DND-41 (cell line): ENCODE results near the gene APC2.

ENCODE experiments used
- ATAC-seq: fragments of 200-7000 bp; cut with Tn5 transposase; 3 replicates; pipeline ENCODE4 v1.9.1; 2021; ENCODE audit warnings: low read depth; ENCODE audit not compliant: insufficient read depth
- DNase-seq: peaks from one replicate; pipeline ENCODE4 v3.0.0-alpha.2; 2020
- H2AFZ ChIP-seq: 2 replicates; pipeline ENCODE4 v1.6.0; 2012; ENCODE audit warnings: low read depth, low read length
- H3K27ac ChIP-seq: 2 replicates; pipeline ENCODE4 v1.5.1; 2012; ENCODE audit warnings: low read length, inconsistent platforms
- H3K27me3 ChIP-seq: fragments of 200-600 bp; sonication (generic); 2 replicates; pipeline ENCODE4 v1.6.0; 2012; ENCODE audit warnings: low read length, mild to moderate bottlenecking, inconsistent platforms; ENCODE audit not compliant: insufficient read depth, poor library complexity
- H3K36me3 ChIP-seq: 2 replicates; pipeline ENCODE4 v1.5.1; 2012; ENCODE audit warnings: low read length, inconsistent platforms; ENCODE audit not compliant: insufficient read depth
- H3K4me1 ChIP-seq: 2 replicates; pipeline ENCODE4 v1.5.1; 2012; ENCODE audit warnings: mild to moderate bottlenecking, low read length; ENCODE audit not compliant: insufficient read depth
- H3K4me2 ChIP-seq: 2 replicates; pipeline ENCODE4 v1.6.0; 2012; ENCODE audit warnings: mild to moderate bottlenecking, moderate library complexity, low read length, inconsistent platforms; ENCODE audit not compliant: insufficient read depth
- H3K4me3 ChIP-seq, 2 experiments: fragments of 200-600 bp in 1 of 2; shearing (Covaris generic) in 1 of 2; 2 replicates each; pipeline ENCODE4 v1.5.1; 2012 to 2016; ENCODE audit warnings: inconsistent platforms in 2 of 2, low read length in 2 of 2, mild to moderate bottlenecking in 2 of 2, low read depth in 1 of 2, moderate library complexity in 1 of 2
- H3K79me2 ChIP-seq: 2 replicates; pipeline ENCODE4 v1.6.0; 2012; ENCODE audit warnings: low read length, inconsistent platforms; ENCODE audit not compliant: insufficient read depth
- H3K9ac ChIP-seq: 2 replicates; pipeline ENCODE4 v1.6.0; 2012; ENCODE audit warnings: low read depth, mild to moderate bottlenecking, inconsistent platforms, low read length, moderate library complexity
- H3K9me3 ChIP-seq: 2 replicates; pipeline ENCODE4 v1.5.1; 2012; ENCODE audit warnings: low read length, moderate library complexity, mild to moderate bottlenecking, inconsistent platforms; ENCODE audit not compliant: insufficient read depth, severe bottlenecking
- H4K20me1 ChIP-seq: 2 replicates; pipeline ENCODE4 v1.6.0; 2012; ENCODE audit warnings: low read length; ENCODE audit not compliant: insufficient read depth
- CTCF ChIP-seq: IDR thresholded peaks from 2 replicates; pipeline ENCODE4 v1.5.1; 2012; ENCODE audit warnings: borderline replicate concordance, low read length, moderate library complexity, mild to moderate bottlenecking; ENCODE audit not compliant: poor library complexity, severe bottlenecking; ENCODE audit errors: extremely low read depth
- EZH2 ChIP-seq: IDR thresholded peaks from 3 replicates; pipeline ENCODE4 v1.6.1; 2012; ENCODE audit warnings: borderline replicate concordance, low read depth, mild to moderate bottlenecking, moderate library complexity, low read length, inconsistent platforms; ENCODE audit not compliant: severe bottlenecking

Gene APC2

GRCh38 chr19:1494115-1494815 lies 44.3 kb downstream of the APC2 start:
- TF ChIP-seq EZH2 (no peak), CTCF (no peak)
- no peak overlapping the region for H3K4me2 ChIP-seq
- H3K27me3 ChIP-seq, result no peaks in the 10 kb centered on the region
- H3K9me3 ChIP-seq, result no peaks in the 10 kb centered on the region
- no peak overlapping the region for H3K27ac ChIP-seq
- H3K4me1 ChIP-seq, result peaks cover 22% of the 10 kb centered on the region
- no peak overlapping the region for H3K9ac ChIP-seq
- no peaks in the 10 kb centered on the region for H4K20me1 ChIP-seq
- no peaks in the 10 kb centered on the region for H3K36me3 ChIP-seq
- no peak for DNase-seq
- no peak overlapping the region for H2AFZ ChIP-seq
- H3K4me3 ChIP-seq, result no peak overlapping the region
- ATAC-seq, result no peak
- no peaks in the 10 kb centered on the region for H3K79me2 ChIP-seq

- no peaks in the 10 kb centered on the region for H3K79me2 ChIP-seq
- TF ChIP-seq CTCF (no peak), EZH2 (no peak)
- no peaks in the 10 kb centered on the region for H3K27me3 ChIP-seq
- H3K9ac ChIP-seq, result no peak overlapping the region
- no peak overlapping the region for H3K4me3 ChIP-seq
- H4K20me1 ChIP-seq, result no peaks in the 10 kb centered on the region
- no peaks in the 10 kb centered on the region for H3K9me3 ChIP-seq
- H3K27ac ChIP-seq, result no peak overlapping the region
- no peak overlapping the region for H2AFZ ChIP-seq
- no peaks in the 10 kb centered on the region for H3K36me3 ChIP-seq
- no peak overlapping the region for H3K4me2 ChIP-seq
- DNase-seq (no peak), ATAC-seq (no peak)
- peaks cover 13% of the 10 kb centered on the region for H3K4me1 ChIP-seq
Observed at GRCh38 chr19:1495051-1495798, 45.3 kb downstream of the APC2 start.

- peaks cover 8% of the 10 kb centered on the region for H3K4me1 ChIP-seq
- H2AFZ ChIP-seq, result no peak overlapping the region
- H4K20me1 ChIP-seq, result no peaks in the 10 kb centered on the region
- no peak overlapping the region for H3K4me3 ChIP-seq
- H3K9me3 ChIP-seq, result no peaks in the 10 kb centered on the region
- ATAC-seq, result no peak
- H3K36me3 ChIP-seq, result no peaks in the 10 kb centered on the region
- H3K4me2 ChIP-seq, result no peak overlapping the region
- TF ChIP-seq EZH2, result no peak
- no peak for TF ChIP-seq CTCF
- H3K27ac ChIP-seq, result no peak overlapping the region
- H3K27me3 ChIP-seq, result no peaks in the 10 kb centered on the region
- no peaks in the 10 kb centered on the region for H3K79me2 ChIP-seq
- DNase-seq, result no peak
- no peak overlapping the region for H3K9ac ChIP-seq
Observed at GRCh38 chr19:1495799-1496713, 46.1 kb downstream of the APC2 start.
